ENCODE data around the gene DIS3L2. TPM values are rescaled to one million over a fixed set of nuclear protein-coding genes. Genes with fewer than 3 reads are reported as not detected.

Gene DIS3L2
- total and polyA plus RNA-seq, 2 of the 8 experiments (the other 6 are each of a cell fraction or from before 2014, with no cell fraction given): 11.5 to 21.6 TPM

DNA sequence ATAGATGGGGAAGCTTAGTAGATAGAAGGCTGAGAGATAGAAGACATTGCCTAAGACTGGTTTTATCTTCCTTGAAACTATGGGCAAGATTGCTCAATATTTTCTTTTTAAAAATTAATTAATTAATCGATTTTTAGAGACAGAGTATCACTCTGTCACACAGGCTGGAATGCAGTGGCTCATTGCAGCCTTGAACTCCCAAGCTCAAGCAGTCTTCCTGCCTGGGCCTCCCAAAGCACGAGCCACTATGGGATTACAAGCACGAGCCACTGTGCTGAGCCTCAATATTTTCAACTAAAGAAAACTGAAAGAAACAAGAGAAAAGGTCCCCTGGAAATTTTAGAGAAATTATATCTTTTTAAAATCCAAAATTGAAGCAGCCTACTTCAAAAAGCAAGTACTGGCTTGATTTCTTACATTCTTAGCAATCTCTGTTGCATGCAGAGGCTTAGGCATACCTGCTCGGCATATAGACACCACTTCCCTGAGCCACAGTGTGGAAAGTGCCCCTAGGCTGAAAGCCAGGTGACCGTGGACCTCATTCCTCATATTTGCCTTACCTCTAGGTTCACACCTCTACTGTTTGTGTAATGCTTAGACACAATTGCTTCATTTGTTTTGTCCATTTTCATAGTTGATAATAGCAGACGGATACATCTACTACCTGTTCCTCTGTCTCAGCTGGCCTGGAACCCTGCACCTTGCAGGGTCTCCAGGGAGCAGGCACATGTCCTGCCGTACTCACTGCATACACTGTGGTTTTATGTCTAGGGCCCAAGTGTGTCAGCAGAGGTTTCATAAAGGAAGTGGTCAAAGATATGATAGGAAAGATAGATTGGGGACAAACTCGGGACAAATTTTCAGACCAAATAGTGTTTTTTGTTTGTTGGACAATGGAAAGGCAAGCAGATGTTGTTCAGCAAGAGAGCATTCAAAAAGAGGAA, 250.5 kb downstream of the DIS3L2 start (continued):
- TF ChIP-seq, protein P1, sequence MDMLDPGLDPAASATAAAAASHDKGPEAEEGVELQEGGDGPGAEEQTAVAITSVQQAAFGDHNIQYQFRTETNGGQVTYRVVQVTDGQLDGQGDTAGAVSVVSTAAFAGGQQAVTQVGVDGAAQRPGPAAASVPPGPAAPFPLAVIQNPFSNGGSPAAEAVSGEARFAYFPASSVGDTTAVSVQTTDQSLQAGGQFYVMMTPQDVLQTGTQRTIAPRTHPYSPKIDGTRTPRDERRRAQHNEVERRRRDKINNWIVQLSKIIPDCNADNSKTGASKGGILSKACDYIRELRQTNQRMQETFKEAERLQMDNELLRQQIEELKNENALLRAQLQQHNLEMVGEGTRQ (IDR thresholded peaks at IDR 0.05; ENCODE audit: low read length): no peak

All from H1 (cell line).